IPS-18a (cell line): ENCODE results near the gene CPSF3.

Source experiments
- H3K27ac ChIP-seq: one replicate; pipeline ENCODE4 v1.5.1; 2013; ENCODE audit warnings: low read length
- H3K27me3 ChIP-seq: one replicate; pipeline ENCODE4 v1.6.1; 2013; ENCODE audit warnings: mild to moderate bottlenecking, low read length; ENCODE audit not compliant: control insufficient read depth, insufficient read depth
- H3K36me3 ChIP-seq: one replicate; pipeline ENCODE4 v1.6.1; 2013; ENCODE audit warnings: low read depth, low read length; ENCODE audit not compliant: control insufficient read depth
- H3K4me1 ChIP-seq: one replicate; pipeline ENCODE4 v1.6.1; 2013; ENCODE audit warnings: low read depth, low read length; ENCODE audit not compliant: control insufficient read depth
- H3K4me3 ChIP-seq: one replicate; pipeline ENCODE4 v1.5.1; 2013; ENCODE audit warnings: low read length
- H3K9ac ChIP-seq: one replicate; pipeline ENCODE4 v1.6.1; 2013; ENCODE audit warnings: mild to moderate bottlenecking, low read length, moderate library complexity
- H3K9me3 ChIP-seq: one replicate; pipeline ENCODE4 v1.6.1; 2013; ENCODE audit warnings: low read depth, low read length; ENCODE audit not compliant: control insufficient read depth

CPSF3 gene

GRCh38 chr2:9430316-9431293, 7.2 kb downstream of the CPSF3 start:
- H3K27me3 ChIP-seq: no peaks in the 10 kb centered on the region
- peaks cover 58% of the 10 kb centered on the region for H3K36me3 ChIP-seq
- no peak overlapping the region for H3K4me3 ChIP-seq
- H3K9ac ChIP-seq: no peak overlapping the region
- no peak overlapping the region for H3K27ac ChIP-seq
- H3K4me1 ChIP-seq: no peaks in the 10 kb centered on the region
- no peaks in the 10 kb centered on the region for H3K9me3 ChIP-seq

- H3K27me3 ChIP-seq: no peaks in the 10 kb centered on the region
- no peak overlapping the region for H3K27ac ChIP-seq
- H3K9me3 ChIP-seq: no peaks in the 10 kb centered on the region
- no peak overlapping the region for H3K9ac ChIP-seq
- peaks cover 84% of the 10 kb centered on the region for H3K36me3 ChIP-seq
- H3K4me3 ChIP-seq: no peak overlapping the region
- H3K4me1 ChIP-seq: no peaks in the 10 kb centered on the region
Measured at GRCh38 chr2:9434489-9434888, 11.0 kb downstream of the CPSF3 start.

GRCh38 chr2:9439536-9439935, 16.1 kb downstream of the CPSF3 start:
- no peaks in the 10 kb centered on the region for H3K27me3 ChIP-seq
- peaks cover 77% of the 10 kb centered on the region for H3K36me3 ChIP-seq
- H3K4me1 ChIP-seq: no peaks in the 10 kb centered on the region
- H3K27ac ChIP-seq: no peak overlapping the region
- no peaks in the 10 kb centered on the region for H3K9me3 ChIP-seq
- H3K4me3 ChIP-seq: no peak overlapping the region
- H3K9ac ChIP-seq: no peak overlapping the region

- Histone ChIP-seq H3K9me3 (no peaks in the 10 kb centered on the region), H3K27me3 (no peaks in the 10 kb centered on the region), H3K36me3 (peaks cover 77% of the 10 kb centered on the region), H3K4me1 (no peaks in the 10 kb centered on the region), H3K9ac (no peak overlapping the region), H3K4me3 (no peak overlapping the region), H3K27ac (no peak overlapping the region)
Measured at GRCh38 chr2:9440058-9440727, 16.7 kb downstream of the CPSF3 start.

GRCh38 chr2:9441556-9441955, 18.1 kb downstream of the CPSF3 start:
- H3K36me3 ChIP-seq: peaks cover 82% of the 10 kb centered on the region
- no peak overlapping the region for H3K4me3 ChIP-seq
- H3K9me3 ChIP-seq: no peaks in the 10 kb centered on the region
- no peak overlapping the region for H3K27ac ChIP-seq
- H3K27me3 ChIP-seq: no peaks in the 10 kb centered on the region
- no peaks in the 10 kb centered on the region for H3K4me1 ChIP-seq
- H3K9ac ChIP-seq: no peak overlapping the region

- Histone ChIP-seq H3K9ac (no peak overlapping the region), H3K9me3 (no peaks in the 10 kb centered on the region), H3K4me1 (no peaks in the 10 kb centered on the region), H3K27ac (no peak overlapping the region), H3K36me3 (peaks cover 77% of the 10 kb centered on the region), H3K4me3 (no peak overlapping the region), H3K27me3 (no peaks in the 10 kb centered on the region)
Measured at GRCh38 chr2:9443526-9443925, 20.1 kb downstream of the CPSF3 start.

- H3K4me3 ChIP-seq: no peak overlapping the region
- H3K4me1 ChIP-seq: no peaks in the 10 kb centered on the region
- peaks cover 70% of the 10 kb centered on the region for H3K36me3 ChIP-seq
- no peaks in the 10 kb centered on the region for H3K27me3 ChIP-seq
- no peaks in the 10 kb centered on the region for H3K9me3 ChIP-seq
- H3K9ac ChIP-seq: no peak overlapping the region
- no peak overlapping the region for H3K27ac ChIP-seq
Measured at GRCh38 chr2:9445089-9445488, 21.6 kb downstream of the CPSF3 start.

GRCh38 chr2:9451231-9451630, 27.8 kb downstream of the CPSF3 start:
- Histone ChIP-seq H3K4me3 (no peak overlapping the region), H3K9ac (no peak overlapping the region), H3K36me3 (peaks cover 54% of the 10 kb centered on the region), H3K27ac (no peak overlapping the region), H3K27me3 (no peaks in the 10 kb centered on the region), H3K4me1 (no peaks in the 10 kb centered on the region), H3K9me3 (no peaks in the 10 kb centered on the region)

GRCh38 chr2:9460441-9461017, 37.1 kb downstream of the CPSF3 start:
- no peaks in the 10 kb centered on the region for H3K9me3 ChIP-seq
- H3K4me3 ChIP-seq: no peak overlapping the region
- H3K36me3 ChIP-seq: peaks cover 58% of the 10 kb centered on the region
- H3K27ac ChIP-seq: no peak overlapping the region
- H3K9ac ChIP-seq: no peak overlapping the region
- no peaks in the 10 kb centered on the region for H3K4me1 ChIP-seq
- H3K27me3 ChIP-seq: no peaks in the 10 kb centered on the region

- Histone ChIP-seq H3K4me3 (no peak overlapping the region), H3K4me1 (no peaks in the 10 kb centered on the region), H3K27me3 (no peaks in the 10 kb centered on the region), H3K9me3 (no peaks in the 10 kb centered on the region), H3K9ac (no peak overlapping the region), H3K27ac (no peak overlapping the region), H3K36me3 (peaks cover 60% of the 10 kb centered on the region)
Measured at GRCh38 chr2:9461079-9461478, 37.6 kb downstream of the CPSF3 start.

- Histone ChIP-seq H3K36me3 (peaks cover 48% of the 10 kb centered on the region), H3K4me1 (no peaks in the 10 kb centered on the region), H3K9ac (no peak overlapping the region), H3K27ac (no peak overlapping the region), H3K27me3 (no peaks in the 10 kb centered on the region), H3K4me3 (no peak overlapping the region), H3K9me3 (no peaks in the 10 kb centered on the region)
Measured at GRCh38 chr2:9462313-9462712, 38.9 kb downstream of the CPSF3 start.
